Mesenchymal stem cell (in vitro differentiated cells and primary cell): Measurements from ENCODE around the gene ENTPD2.

Experiments
- DNase-seq: peaks from one replicate; pipeline ENCODE4 v3.0.0-alpha.2; 2013
- H2AFZ ChIP-seq: one replicate; pipeline ENCODE4 v1.6.1; 2013; ENCODE audit warnings: low read depth, mild to moderate bottlenecking, control low read depth, inconsistent platforms, low read length, moderate library complexity
- H2AK5ac ChIP-seq: 2 replicates; pipeline ENCODE4 v1.6.1; 2013; ENCODE audit warnings: low read length, moderate library complexity, mild to moderate bottlenecking, inconsistent platforms; ENCODE audit not compliant: severe bottlenecking
- H2BK120ac ChIP-seq: one replicate; pipeline ENCODE4 v1.6.1; 2013; ENCODE audit warnings: low read depth, mild to moderate bottlenecking, inconsistent platforms, low read length, moderate library complexity
- H2BK12ac ChIP-seq, 2 experiments: one replicate each; pipeline ENCODE4 v1.6.1; 2013; ENCODE audit warnings: inconsistent platforms in 2 of 2, low read length in 2 of 2, mild to moderate bottlenecking in 2 of 2, moderate library complexity in 2 of 2, control low read depth in 1 of 2
- H2BK15ac ChIP-seq: one replicate; pipeline ENCODE4 v1.6.1; 2013; ENCODE audit warnings: mild to moderate bottlenecking, low read depth, inconsistent platforms; ENCODE audit not compliant: poor library complexity, severe bottlenecking
- H2BK5ac ChIP-seq: 2 replicates; pipeline ENCODE4 v1.6.1; 2013; ENCODE audit warnings: low read depth, mild to moderate bottlenecking, low read length, control low read depth, inconsistent platforms; ENCODE audit not compliant: poor library complexity, severe bottlenecking
- H3K14ac ChIP-seq, 2 experiments: one replicate each; pipeline ENCODE4 v1.6.1; 2013; ENCODE audit warnings: inconsistent platforms in 2 of 2, low read length in 2 of 2, control low read depth in 1 of 2, mild to moderate bottlenecking in 1 of 2, moderate library complexity in 1 of 2
- H3K18ac ChIP-seq, 2 experiments: one replicate each; pipeline ENCODE4 v1.6.1; 2013; ENCODE audit warnings: inconsistent platforms in 2 of 2, low read length in 2 of 2, control low read depth in 1 of 2, low read depth in 1 of 2, mild to moderate bottlenecking in 1 of 2
- H3K23ac ChIP-seq, 2 experiments: one replicate each; pipeline ENCODE4 v1.6.1; 2013; ENCODE audit warnings: inconsistent platforms in 2 of 2, low read length in 2 of 2, mild to moderate bottlenecking in 2 of 2, moderate library complexity in 2 of 2, control low read depth in 1 of 2
- H3K27ac ChIP-seq: 2 replicates; pipeline ENCODE4 v1.5.1; 2013; ENCODE audit warnings: mild to moderate bottlenecking, moderate library complexity, low read length, control low read depth, inconsistent platforms; ENCODE audit not compliant: poor library complexity, severe bottlenecking
- H3K27me3 ChIP-seq, 2 experiments: 2 replicates each; pipeline versions ENCODE4 v1.6.1 to v1.7.0; 2013; ENCODE audit warnings: low read length in 2 of 2, mild to moderate bottlenecking in 2 of 2, moderate library complexity in 2 of 2, control low read depth in 1 of 2, inconsistent platforms in 1 of 2; ENCODE audit not compliant: control insufficient read depth in 1 of 2, insufficient read depth in 1 of 2
- H3K36me3 ChIP-seq, 2 experiments: 2 replicates each; pipeline versions ENCODE4 v1.6.1 to v1.7.0; 2013; ENCODE audit warnings: low read length in 2 of 2, control low read depth in 1 of 2, inconsistent platforms in 1 of 2, low read depth in 1 of 2, mild to moderate bottlenecking in 1 of 2; ENCODE audit not compliant: insufficient read depth in 2 of 2, control insufficient read depth in 1 of 2
- H3K4ac ChIP-seq, 2 experiments: one replicate each; pipeline ENCODE4 v1.6.1; 2013; ENCODE audit warnings: inconsistent platforms in 2 of 2, low read length in 2 of 2, mild to moderate bottlenecking in 2 of 2, moderate library complexity in 2 of 2, control low read depth in 1 of 2, low read depth in 1 of 2
- H3K4me1 ChIP-seq: 2 replicates; pipeline ENCODE4 v1.6.1; 2013; ENCODE audit warnings: low read depth, low read length, control low read depth; ENCODE audit not compliant: control insufficient read depth, insufficient read depth
- H3K4me2 ChIP-seq: 2 replicates; pipeline ENCODE4 v1.6.1; 2013; ENCODE audit warnings: low read length, mild to moderate bottlenecking, inconsistent platforms; ENCODE audit not compliant: poor library complexity, severe bottlenecking
- H3K4me3 ChIP-seq, 2 experiments: 2 replicates each; pipeline versions ENCODE4 v1.5.1 to v1.7.0; 2013; ENCODE audit warnings: low read length in 2 of 2, mild to moderate bottlenecking in 2 of 2, control low read depth in 1 of 2, low read depth in 1 of 2; ENCODE audit not compliant: insufficient read depth in 1 of 2
- H3K79me1 ChIP-seq: replicated peaks from 2 replicates; pipeline ENCODE4 v1.6.1; 2013; ENCODE audit warnings: mild to moderate bottlenecking, control low read depth, low read length, inconsistent platforms; ENCODE audit not compliant: poor library complexity, severe bottlenecking
- H3K9ac ChIP-seq: 2 replicates; pipeline ENCODE4 v1.7.0; 2013; ENCODE audit warnings: mild to moderate bottlenecking, low read length, moderate library complexity
- H3K9me3 ChIP-seq: 2 replicates; pipeline ENCODE4 v1.7.0; 2013; ENCODE audit warnings: mild to moderate bottlenecking, low read length; ENCODE audit not compliant: control insufficient read depth
- H4K8ac ChIP-seq: one replicate; pipeline ENCODE4 v1.6.1; 2013; ENCODE audit warnings: inconsistent platforms, mild to moderate bottlenecking, low read length, moderate library complexity
- H4K91ac ChIP-seq: one replicate; pipeline ENCODE4 v1.6.1; 2013; ENCODE audit warnings: mild to moderate bottlenecking, low read length, inconsistent platforms
- WGBS: methylation state at CpG from one replicate; pipeline ENCODE4 v1.1.7; 2013; ENCODE audit warnings: mixed read lengths; 5-methylcytosine and 5-hydroxymethylcytosine counted together

The ENTPD2 gene

GRCh38 chr9:137012694-137013570 is 40.9 kb downstream of the ENTPD2 start:
- H2AFZ ChIP-seq = no peak overlapping the region
- no peak overlapping the region for H2BK15ac ChIP-seq
- no peak overlapping the region for H2BK12ac ChIP-seq
- H3K14ac ChIP-seq = no peak overlapping the region
- peak overlapping the region; percentile 22 for H4K91ac ChIP-seq
- H3K27ac ChIP-seq = no peak overlapping the region
- H3K9ac ChIP-seq = no peak overlapping the region
- no peak overlapping the region for H3K23ac ChIP-seq
- no peak overlapping the region for H3K18ac ChIP-seq
- peaks cover 21 to 90% of the 10 kb centered on the region in 2 experiments for H3K36me3 ChIP-seq
- no peak for DNase-seq
- no peaks in the 10 kb centered on the region for H3K9me3 ChIP-seq
- peaks cover 17% of the 10 kb centered on the region for H3K4me1 ChIP-seq
- no peak overlapping the region for H4K8ac ChIP-seq
- H2AK5ac ChIP-seq = no peak overlapping the region
- no peak overlapping the region for H2BK5ac ChIP-seq
- 75% methylated on average over 53 of the region's 67 CpGs for WGBS
- no peak overlapping the region for H3K4me2 ChIP-seq
- no peaks in the 10 kb centered on the region for H3K27me3 ChIP-seq
- peak overlapping the region; percentile 50 for H2BK120ac ChIP-seq
- H3K4ac ChIP-seq = no peak overlapping the region
- H3K4me3 ChIP-seq = no peak overlapping the region
- no peaks in the 10 kb centered on the region for H3K79me1 ChIP-seq

DNA sequence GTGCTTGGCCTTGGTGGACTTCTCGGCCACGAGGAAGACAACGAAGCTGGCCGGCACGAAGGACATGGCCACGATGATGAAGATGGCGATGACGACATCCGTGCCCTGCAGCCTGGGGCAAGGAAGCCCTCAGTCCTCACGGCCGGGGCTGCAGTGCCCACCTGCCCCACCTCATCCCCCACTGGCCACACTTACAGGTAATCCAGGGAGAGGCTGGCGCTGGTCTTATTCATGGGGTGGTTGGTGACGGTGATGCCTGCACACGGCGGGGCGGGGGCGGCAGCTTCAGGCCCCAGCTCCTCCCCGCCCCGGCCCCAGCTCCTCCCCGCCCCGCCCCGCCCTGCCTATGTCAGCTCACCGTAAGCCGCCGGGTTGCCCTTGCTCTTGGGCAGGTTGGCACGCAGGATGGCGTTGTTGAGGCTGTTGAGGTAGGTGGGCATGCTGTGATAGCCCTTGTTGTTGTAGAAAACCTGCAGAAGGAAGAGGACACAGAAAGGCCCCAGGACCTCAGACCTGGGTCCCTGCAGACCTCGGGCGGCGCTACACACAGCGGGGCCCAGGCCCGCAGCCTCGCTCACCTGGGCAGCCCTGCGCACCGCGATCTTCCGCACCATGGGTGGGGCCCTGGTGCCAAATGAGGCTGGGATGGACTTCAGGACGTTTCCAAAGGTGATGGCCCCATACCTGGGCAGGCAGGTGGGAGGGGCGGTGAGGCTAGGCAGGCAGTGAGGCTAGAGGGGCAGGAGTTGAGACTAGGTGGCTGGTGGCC is 41.8 kb downstream of the ENTPD2 start:
- H3K4me3 ChIP-seq = no peak overlapping the region
- no peaks in the 10 kb centered on the region for H3K9me3 ChIP-seq
- peaks cover 25% of the 10 kb centered on the region for H3K4me1 ChIP-seq
- peak overlapping the region; percentile 53 for H4K91ac ChIP-seq
- H3K27me3 ChIP-seq = no peaks in the 10 kb centered on the region
- no peak overlapping the region for H2BK120ac ChIP-seq
- H3K18ac ChIP-seq = no peak overlapping the region
- H3K14ac ChIP-seq = no peak overlapping the region
- H2BK12ac ChIP-seq = no peak overlapping the region
- no peak overlapping the region for H2BK5ac ChIP-seq
- DNase-seq = no peak
- no peak overlapping the region for H2BK15ac ChIP-seq
- H3K9ac ChIP-seq = no peak overlapping the region
- H3K27ac ChIP-seq = no peak overlapping the region
- no peaks in the 10 kb centered on the region for H3K79me1 ChIP-seq
- peaks cover 17 to 82% of the 10 kb centered on the region in 2 experiments for H3K36me3 ChIP-seq
- H3K4me2 ChIP-seq = no peak overlapping the region
- 94% methylated on average over 32 of the region's 39 CpGs for WGBS
- H2AK5ac ChIP-seq = no peak overlapping the region
- no peak overlapping the region for H4K8ac ChIP-seq
- H2AFZ ChIP-seq = no peak overlapping the region
- no peak overlapping the region for H3K4ac ChIP-seq
- no peak overlapping the region for H3K23ac ChIP-seq

DNA sequence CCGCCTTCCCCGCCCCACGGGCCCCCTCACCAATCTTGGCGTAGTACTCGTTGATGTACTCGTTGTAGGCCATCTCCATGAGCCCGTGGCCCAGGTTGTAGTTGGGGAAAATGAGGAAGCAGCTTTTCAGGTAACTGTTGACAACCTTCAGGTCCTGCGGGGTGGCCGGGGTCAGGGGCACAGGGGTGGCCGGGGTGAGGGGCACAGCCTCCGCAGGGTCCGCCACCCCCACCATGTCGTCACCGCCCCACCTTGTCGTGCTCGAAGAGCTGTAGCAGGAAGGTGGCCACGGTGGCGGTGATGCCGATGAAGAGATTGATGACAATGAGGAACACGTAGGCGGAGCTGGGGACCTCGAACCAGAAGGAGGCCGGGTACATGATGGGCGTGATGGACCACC is 42.7 kb downstream of the ENTPD2 start:
- WGBS = 97% methylated on average over 24 of the region's 24 CpGs
- Histone ChIP-seq H3K9me3 (no peaks in the 10 kb centered on the region), H3K4me2 (no peak overlapping the region), H2BK12ac (no peak overlapping the region), H2BK5ac (no peak overlapping the region), H3K36me3 (peaks cover 11 to 72% of the 10 kb centered on the region in 2 experiments), H4K91ac (no peak overlapping the region), H2BK15ac (no peak overlapping the region), H3K27me3 (no peaks in the 10 kb centered on the region), H3K23ac (no peak overlapping the region), H2AFZ (no peak overlapping the region), H3K4ac (no peak overlapping the region), H3K9ac (no peak overlapping the region), H3K18ac (no peak overlapping the region), H3K79me1 (no peaks in the 10 kb centered on the region), H2BK120ac (no peak overlapping the region), H3K4me3 (no peak overlapping the region), H2AK5ac (no peak overlapping the region), H3K27ac (no peak overlapping the region), H3K14ac (no peak overlapping the region), H4K8ac (no peak overlapping the region), H3K4me1 (peaks cover 29% of the 10 kb centered on the region)
- DNase-seq = no peak
